HFFc6 (cell line): Measurements from ENCODE around the gene ATP8B1. TPM values are rescaled to one million over a fixed set of nuclear protein-coding genes. Genes with fewer than 3 reads are reported as not detected.
"Not testable (repeated sequence)": the region's sequence is repeated elsewhere in the genome, so short reads cannot be mapped to it uniquely, and the experiment has no call there.

Source experiments
- DNase-seq: peaks from one replicate; pipeline ENCODE4 v3.0.0-alpha.2; 2018
- H3K27ac Mint-ChIP-seq: 2 replicates; pipeline ENCODE4 v1.8.0; 2020; ENCODE audit warnings: mild to moderate bottlenecking, mixed read lengths
- H3K27me3 Mint-ChIP-seq: 2 replicates; pipeline ENCODE4 v1.8.0; 2021; ENCODE audit warnings: mild to moderate bottlenecking, moderate library complexity, mixed read lengths; ENCODE audit not compliant: insufficient read depth
- H3K36me3 Mint-ChIP-seq: 2 replicates; pipeline ENCODE4 v1.8.0; 2021; ENCODE audit warnings: low read depth, mixed read lengths
- H3K4me1 Mint-ChIP-seq: 2 replicates; pipeline ENCODE4 v1.8.0; 2020; ENCODE audit warnings: low read depth, mixed read lengths
- H3K4me3 Mint-ChIP-seq: 2 replicates; pipeline ENCODE4 v1.8.0; 2020; ENCODE audit warnings: mild to moderate bottlenecking, moderate library complexity, mixed read lengths
- H3K9me3 Mint-ChIP-seq: 2 replicates; pipeline ENCODE4 v1.8.0; 2020; ENCODE audit warnings: mild to moderate bottlenecking, mixed read lengths
- total RNA-seq, 6 experiments: library from RNA; stranded (reverse); fragmentation: NEBNext Ultra II Directional; extraction: Animal tissue kit (Norgen Biotek cat#: 25700); gene quantifications; 2 replicates in 1 of 6; 3 replicates in 5 of 6; pipeline ENCODE4 v1.2.3, GENCODE V29; 2021
- TF ChIP-seq, protein P1 (sequence below): fragments of 200-600 bp; sonication (generic); IDR thresholded peaks from 2 replicates; pipeline ENCODE4 v1.5.0; 2021; ENCODE audit warnings: antibody characterized with exemption, mild to moderate bottlenecking

Gene ATP8B1
- total RNA-seq, 6 experiments from 2014 or later: 78.8 to 115 (median 94.6) TPM

DNA sequence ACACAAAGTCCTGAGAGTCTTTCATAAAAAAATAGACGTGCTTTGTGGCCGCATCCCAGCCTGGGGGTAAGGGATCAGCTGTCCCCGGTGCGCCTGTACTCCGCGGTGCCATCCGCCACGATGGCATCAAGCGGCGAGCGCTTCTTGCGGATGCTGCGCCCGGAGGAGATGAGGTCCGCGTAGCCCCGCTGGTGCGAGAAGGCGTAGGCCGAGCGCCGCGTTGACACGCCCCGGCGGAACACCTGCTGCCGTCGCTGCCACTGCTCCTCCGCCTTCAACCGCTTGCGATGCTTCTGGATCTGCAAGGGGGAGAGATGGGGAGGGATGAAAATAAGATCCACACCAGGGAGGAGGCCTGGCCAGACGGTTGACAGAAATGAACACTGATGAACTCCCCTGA, 154.7 kb downstream of the ATP8B1 start:
- peaks cover 15% of the 10 kb centered on the region for H3K4me1 Mint-ChIP-seq
- peaks cover 18% of the 10 kb centered on the region for H3K9me3 Mint-ChIP-seq
- peaks cover 60% of the 10 kb centered on the region for H3K36me3 Mint-ChIP-seq
- peaks cover 24% of the 10 kb centered on the region for H3K27me3 Mint-ChIP-seq
- peak overlapping the region; percentile 69; the same call in 1 of the 2 replicates for H3K27ac Mint-ChIP-seq
- TF ChIP-seq, protein P1, sequence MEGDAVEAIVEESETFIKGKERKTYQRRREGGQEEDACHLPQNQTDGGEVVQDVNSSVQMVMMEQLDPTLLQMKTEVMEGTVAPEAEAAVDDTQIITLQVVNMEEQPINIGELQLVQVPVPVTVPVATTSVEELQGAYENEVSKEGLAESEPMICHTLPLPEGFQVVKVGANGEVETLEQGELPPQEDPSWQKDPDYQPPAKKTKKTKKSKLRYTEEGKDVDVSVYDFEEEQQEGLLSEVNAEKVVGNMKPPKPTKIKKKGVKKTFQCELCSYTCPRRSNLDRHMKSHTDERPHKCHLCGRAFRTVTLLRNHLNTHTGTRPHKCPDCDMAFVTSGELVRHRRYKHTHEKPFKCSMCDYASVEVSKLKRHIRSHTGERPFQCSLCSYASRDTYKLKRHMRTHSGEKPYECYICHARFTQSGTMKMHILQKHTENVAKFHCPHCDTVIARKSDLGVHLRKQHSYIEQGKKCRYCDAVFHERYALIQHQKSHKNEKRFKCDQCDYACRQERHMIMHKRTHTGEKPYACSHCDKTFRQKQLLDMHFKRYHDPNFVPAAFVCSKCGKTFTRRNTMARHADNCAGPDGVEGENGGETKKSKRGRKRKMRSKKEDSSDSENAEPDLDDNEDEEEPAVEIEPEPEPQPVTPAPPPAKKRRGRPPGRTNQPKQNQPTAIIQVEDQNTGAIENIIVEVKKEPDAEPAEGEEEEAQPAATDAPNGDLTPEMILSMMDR: no peak
- H3K4me3 Mint-ChIP-seq: no peak overlapping the region
- DNase-seq: no peak

DNA sequence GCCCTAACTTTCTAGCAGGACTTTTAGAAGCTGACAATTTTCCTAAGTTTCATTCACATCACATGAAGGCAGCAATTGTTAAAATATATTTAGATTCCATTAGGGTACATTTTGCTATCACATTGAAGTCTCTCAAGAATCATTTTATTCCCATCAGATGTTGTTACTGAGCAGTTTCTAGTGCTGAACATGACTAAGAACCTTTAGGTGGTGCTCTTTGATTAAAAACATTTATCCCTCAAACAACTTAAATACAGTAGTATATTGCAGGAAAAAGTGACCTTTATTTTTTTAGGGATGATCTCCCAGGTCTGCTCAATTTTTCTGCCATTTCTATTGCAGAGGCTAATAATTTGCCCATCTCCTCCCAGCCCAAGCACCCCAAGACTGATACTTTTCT, 158.6 kb downstream of the ATP8B1 start:
- Mint-ChIP-seq H3K36me3 (peaks cover 48% of the 10 kb centered on the region), H3K27me3 (peaks cover 31% of the 10 kb centered on the region), H3K4me1 (peaks cover 10% of the 10 kb centered on the region), H3K27ac (peak overlapping the region; percentile 32; the same call in 1 of the 2 replicates), H3K9me3 (peaks cover 28% of the 10 kb centered on the region), H3K4me3 (peak overlapping the region; percentile 61; the same call in 1 of the 2 replicates)
- TF ChIP-seq, protein P1: no peak
- DNase-seq: no peak

DNA sequence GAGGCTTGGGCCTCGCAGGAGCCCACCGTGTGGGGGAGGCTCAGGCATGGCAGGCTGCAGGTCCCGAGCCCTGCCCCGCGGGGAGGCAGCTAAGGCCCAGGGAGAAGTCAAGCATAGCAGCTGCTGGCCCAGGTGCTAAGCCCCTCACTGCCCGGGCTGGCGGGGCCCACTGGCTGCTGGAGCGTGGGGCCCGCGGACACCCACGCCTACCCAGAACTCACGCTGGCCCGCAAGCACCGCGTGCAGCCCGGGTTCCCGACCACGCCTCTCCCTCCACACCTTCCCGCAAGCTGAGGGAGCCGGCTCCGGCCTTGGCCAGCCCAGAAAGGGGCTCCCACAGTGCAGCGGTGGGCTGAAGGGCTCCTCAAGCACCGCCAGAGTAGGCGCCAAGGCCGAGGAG, 159.4 kb downstream of the ATP8B1 start:
- H3K4me3 Mint-ChIP-seq, H3K27ac Mint-ChIP-seq, DNase-seq, H3K4me1 Mint-ChIP-seq: not testable (repeated sequence)
- Mint-ChIP-seq H3K9me3 (peaks cover 28% of the 10 kb centered on the region), H3K36me3 (peaks cover 40% of the 10 kb centered on the region), H3K27me3 (peaks cover 31% of the 10 kb centered on the region)

DNA sequence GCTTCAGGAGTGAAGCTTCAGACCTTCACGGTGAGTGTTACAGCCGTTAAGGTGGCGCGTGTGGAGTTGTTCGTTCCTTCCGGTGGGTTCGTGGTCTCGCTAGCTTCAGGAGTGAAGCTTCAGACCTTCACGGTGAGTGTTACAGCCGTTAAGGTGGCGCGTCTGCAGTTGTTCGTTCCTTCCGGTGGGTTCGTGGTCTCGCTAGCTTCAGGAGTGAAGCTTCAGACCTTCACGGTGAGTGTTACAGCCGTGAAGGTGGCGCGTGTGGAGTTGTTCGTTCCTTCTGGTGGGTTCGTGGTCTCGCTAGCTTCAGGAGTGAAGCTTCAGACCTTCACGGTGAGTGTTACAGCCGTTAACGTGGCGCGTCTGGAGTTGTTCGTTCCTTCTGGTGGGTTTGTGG, 160.7 kb downstream of the ATP8B1 start:
- peak overlapping the region; percentile 70; the same call in 1 of the 2 replicates for H3K4me3 Mint-ChIP-seq
- not testable (repeated sequence) for H3K4me1 Mint-ChIP-seq

DNA sequence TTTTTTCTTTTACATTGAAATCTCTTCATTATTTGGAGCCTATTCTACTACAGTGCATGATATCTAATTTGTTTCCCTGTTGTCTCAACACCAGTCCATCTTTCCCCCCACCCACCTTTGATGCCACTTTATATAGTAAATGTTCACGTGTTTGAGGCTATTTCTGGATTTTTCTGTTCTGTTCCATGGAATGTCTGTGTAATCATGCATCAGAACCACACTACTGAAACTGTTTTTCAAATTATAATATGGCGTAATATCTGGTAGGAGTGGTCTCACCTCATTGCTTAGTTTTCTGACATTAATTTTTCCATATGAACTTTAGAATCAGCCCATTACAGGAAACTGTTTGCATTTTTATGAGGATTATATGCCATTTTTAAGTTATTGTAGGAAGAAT, 162.4 kb downstream of the ATP8B1 start:
- TF ChIP-seq, protein P1: no peak
- Mint-ChIP-seq H3K4me3 (no peak overlapping the region; the same call in 1 of the 2 replicates), H3K27me3 (peaks cover 31% of the 10 kb centered on the region), H3K36me3 (peaks cover 27% of the 10 kb centered on the region), H3K27ac (0 out of 2 replicates have a peak overlapping the region, but pooled peaks have one; percentile 14), H3K9me3 (peaks cover 22% of the 10 kb centered on the region), H3K4me1 (0 out of 2 replicates have a peak, but pooled peaks cover 5% of the 10 kb centered on the region)
- DNase-seq: no peak

More for the DNA sequence above, 160.7 kb downstream of the ATP8B1 start:
- H3K9me3 Mint-ChIP-seq: peaks cover 28% of the 10 kb centered on the region
- not testable (repeated sequence) for H3K27ac Mint-ChIP-seq, DNase-seq
- peaks cover 37% of the 10 kb centered on the region for H3K36me3 Mint-ChIP-seq
- H3K27me3 Mint-ChIP-seq: peaks cover 31% of the 10 kb centered on the region

DNA sequence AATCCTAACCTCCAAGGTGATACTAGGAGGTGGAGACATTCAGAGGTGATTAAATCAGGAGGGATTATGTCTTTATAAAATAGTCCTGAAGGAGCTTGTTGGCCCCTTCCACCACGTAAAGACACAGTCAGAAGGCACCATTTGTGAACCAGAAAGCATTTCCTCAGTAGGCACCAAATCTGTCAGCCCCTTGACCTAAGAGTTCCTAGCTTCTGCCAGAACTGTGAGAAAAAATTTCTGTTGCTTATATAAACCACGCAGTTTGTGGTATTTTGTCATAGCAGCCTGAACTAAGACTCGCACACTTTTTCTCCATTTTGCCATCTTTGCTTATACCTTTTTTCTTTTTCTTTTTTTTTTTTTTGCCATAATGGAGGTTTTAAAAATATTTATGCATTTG, 162.9 kb downstream of the ATP8B1 start:
- peaks cover 25% of the 10 kb centered on the region for H3K36me3 Mint-ChIP-seq
- no peak for DNase-seq
- peaks cover 21% of the 10 kb centered on the region for H3K9me3 Mint-ChIP-seq

More for the DNA sequence above, 162.9 kb downstream of the ATP8B1 start:
- TF ChIP-seq, protein P1: no peak
- peaks cover 31% of the 10 kb centered on the region for H3K27me3 Mint-ChIP-seq
- 0 out of 2 replicates have a peak overlapping the region, but pooled peaks have one; percentile 14 for H3K27ac Mint-ChIP-seq
- H3K4me3 Mint-ChIP-seq: no peak overlapping the region; the same call in 1 of the 2 replicates
- H3K4me1 Mint-ChIP-seq: 0 out of 2 replicates have a peak, but pooled peaks cover 9% of the 10 kb centered on the region
